ENCODE results near the gene POM121L2. TPM values are rescaled to one million over a fixed set of nuclear protein-coding genes. Genes with fewer than 3 reads are reported as not detected.

POM121L2 gene
- total RNA-seq, 1 experiment from 2014 or later, result not detected

DNA sequence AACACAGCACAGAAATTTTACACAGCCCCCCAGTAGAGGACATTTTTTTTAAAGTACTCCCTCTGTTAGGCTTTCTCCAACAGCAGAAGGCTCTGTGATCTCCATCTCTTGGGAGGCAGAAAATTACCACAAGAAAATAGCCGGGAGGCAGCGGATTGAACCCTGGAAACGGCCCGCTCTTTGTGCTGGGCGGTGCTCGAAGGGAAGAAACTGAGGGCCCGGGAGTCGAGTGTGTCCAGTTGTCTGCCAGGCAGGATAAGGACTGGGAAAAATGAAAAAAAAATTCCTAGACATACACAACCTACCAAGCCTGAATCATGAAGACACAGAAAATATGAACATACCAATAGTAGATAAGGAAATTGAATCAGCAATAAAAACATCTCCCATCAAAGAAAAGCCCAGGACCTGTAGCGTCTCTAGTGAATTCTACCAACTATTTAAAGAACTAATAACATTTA, 31.5 kb downstream of the POM121L2 start:
- peak overlapping the region; percentile 61; the same call in 1 of the 2 replicates for H3K27ac ChIP-seq (ENCODE audit: low read depth, low read length)
- H3K4me1 ChIP-seq (ENCODE audit: control insufficient read depth in 1 of 2, insufficient read depth in 2 of 2, low read length in 2 of 2), result peaks cover 3 to 17% of the 10 kb centered on the region in 2 experiments; a peak in 3 of 4 replicates
- CTCF ChIA-PET, result interaction anchor here (1.5 kb wide), 1 partner anchor 472 kb away, joined by 4 read pairs; no protein-coding TSS in a partner anchor
- no peaks in the 10 kb centered on the region for H3K27me3 ChIP-seq (ENCODE audit: insufficient read depth, low read length)
- 0 out of 2 replicates have a peak, but pooled peaks have one; percentile 24 for TF ChIP-seq CEBPB (IDR thresholded peaks at IDR 0.05; ENCODE audit: low read depth)
- TF ChIP-seq, protein P1, sequence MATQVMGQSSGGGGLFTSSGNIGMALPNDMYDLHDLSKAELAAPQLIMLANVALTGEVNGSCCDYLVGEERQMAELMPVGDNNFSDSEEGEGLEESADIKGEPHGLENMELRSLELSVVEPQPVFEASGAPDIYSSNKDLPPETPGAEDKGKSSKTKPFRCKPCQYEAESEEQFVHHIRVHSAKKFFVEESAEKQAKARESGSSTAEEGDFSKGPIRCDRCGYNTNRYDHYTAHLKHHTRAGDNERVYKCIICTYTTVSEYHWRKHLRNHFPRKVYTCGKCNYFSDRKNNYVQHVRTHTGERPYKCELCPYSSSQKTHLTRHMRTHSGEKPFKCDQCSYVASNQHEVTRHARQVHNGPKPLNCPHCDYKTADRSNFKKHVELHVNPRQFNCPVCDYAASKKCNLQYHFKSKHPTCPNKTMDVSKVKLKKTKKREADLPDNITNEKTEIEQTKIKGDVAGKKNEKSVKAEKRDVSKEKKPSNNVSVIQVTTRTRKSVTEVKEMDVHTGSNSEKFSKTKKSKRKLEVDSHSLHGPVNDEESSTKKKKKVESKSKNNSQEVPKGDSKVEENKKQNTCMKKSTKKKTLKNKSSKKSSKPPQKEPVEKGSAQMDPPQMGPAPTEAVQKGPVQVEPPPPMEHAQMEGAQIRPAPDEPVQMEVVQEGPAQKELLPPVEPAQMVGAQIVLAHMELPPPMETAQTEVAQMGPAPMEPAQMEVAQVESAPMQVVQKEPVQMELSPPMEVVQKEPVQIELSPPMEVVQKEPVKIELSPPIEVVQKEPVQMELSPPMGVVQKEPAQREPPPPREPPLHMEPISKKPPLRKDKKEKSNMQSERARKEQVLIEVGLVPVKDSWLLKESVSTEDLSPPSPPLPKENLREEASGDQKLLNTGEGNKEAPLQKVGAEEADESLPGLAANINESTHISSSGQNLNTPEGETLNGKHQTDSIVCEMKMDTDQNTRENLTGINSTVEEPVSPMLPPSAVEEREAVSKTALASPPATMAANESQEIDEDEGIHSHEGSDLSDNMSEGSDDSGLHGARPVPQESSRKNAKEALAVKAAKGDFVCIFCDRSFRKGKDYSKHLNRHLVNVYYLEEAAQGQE (IDR thresholded peaks at IDR 0.05; ENCODE audit: low read depth), result no peak
- H3K79me2 ChIP-seq (ENCODE audit: insufficient read depth, low read length), result no peaks in the 10 kb centered on the region
- RAD21 ChIA-PET (ENCODE audit: low non-redundant PET in 1 of 2, low total read pairs in 2 of 2, uncharacterized antibody in 2 of 2, unreplicated experiment in 2 of 2), result no interaction called here
- peak overlapping the region; percentile 43 for H3K9ac ChIP-seq (ENCODE audit: low read length)
- peak overlapping the region; percentile 87 for H2AFZ ChIP-seq (ENCODE audit: low read depth, low read length, poor library complexity, severe bottlenecking)
- no peaks in the 10 kb centered on the region for H3K9me3 ChIP-seq (ENCODE audit: control insufficient read depth in 1 of 2, insufficient read depth in 1 of 2, low read depth in 1 of 2, low read length in 2 of 2)
- H3K36me3 ChIP-seq (ENCODE audit: control insufficient read depth in 1 of 2, insufficient read depth in 2 of 2, low read length in 2 of 2), result no peaks in the 10 kb centered on the region
- H3K4me2 ChIP-seq (ENCODE audit: low read length), result peak overlapping the region; percentile 86
- intact Hi-C loops (cut with micrococcal nuclease), result loop anchor here (1.0 to 2.0 kb wide), 2 partner anchors 15 to 44 kb away; no protein-coding TSS in a partner anchor
- BruUV-seq (replicated peaks), result no TSS peak
- peak overlapping the region; percentile 40 to 54 for H3K4me3 ChIP-seq (replicated peaks in 1 of 2; ENCODE audit: low read depth in 1 of 2, low read length in 2 of 2)
- no peaks in the 10 kb centered on the region for H4K20me1 ChIP-seq (ENCODE audit: insufficient read depth)
- H3K9me2 ChIP-seq (ENCODE audit: insufficient read depth), result no peaks in the 10 kb centered on the region
- DNase-seq (ENCODE audit: low read depth, low spot score) (peak; percentile 35), ATAC-seq (peak; percentile 82)
- POLR2A ChIA-PET, result interaction anchor here (0.5 to 1.0 kb wide), 2 partner anchors 16 to 193 kb away, joined by 3 to 4 read pairs; no protein-coding TSS in a partner anchor

DNA sequence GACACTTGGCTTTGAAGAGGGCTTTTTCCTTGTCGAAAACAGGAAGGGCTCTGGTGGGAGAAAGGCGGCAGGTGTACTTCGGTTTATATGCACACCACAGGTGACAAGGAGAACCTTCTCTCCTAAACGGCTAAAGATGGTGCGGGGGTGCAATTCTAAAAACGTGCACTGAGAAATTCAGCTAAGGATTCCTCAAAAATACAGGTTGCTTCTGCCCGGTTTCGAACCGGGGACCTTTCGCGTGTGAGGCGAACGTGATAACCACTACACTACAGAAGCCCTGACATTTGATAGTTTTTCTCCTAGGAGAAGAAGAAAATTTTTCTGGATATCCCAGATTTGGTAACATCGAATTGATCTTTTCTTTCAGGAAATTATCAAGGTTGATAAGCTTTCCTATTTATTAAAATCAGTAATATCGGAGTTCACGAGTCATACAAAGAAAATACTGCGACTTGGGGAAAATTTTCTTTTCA, 32.0 kb downstream of the POM121L2 start:
- peak; percentile 81 for ATAC-seq
- H3K9me3 ChIP-seq (ENCODE audit: control insufficient read depth in 1 of 2, insufficient read depth in 1 of 2, low read depth in 1 of 2, low read length in 2 of 2), result no peaks in the 10 kb centered on the region
- ChIA-PET CTCF (no interaction called here), POLR2A (no interaction called here), RAD21 (ENCODE audit: low non-redundant PET in 1 of 2, low total read pairs in 2 of 2, uncharacterized antibody in 2 of 2, unreplicated experiment in 2 of 2) (no interaction called here)
- H3K27ac ChIP-seq (ENCODE audit: low read depth, low read length), result peak overlapping the region; percentile 61; the same call in 1 of the 2 replicates
- H3K9me2 ChIP-seq (ENCODE audit: insufficient read depth), result no peaks in the 10 kb centered on the region
- H4K20me1 ChIP-seq (ENCODE audit: insufficient read depth), result no peaks in the 10 kb centered on the region
- H3K79me2 ChIP-seq (ENCODE audit: insufficient read depth, low read length), result no peaks in the 10 kb centered on the region
- H3K4me3 ChIP-seq (replicated peaks in 1 of 2; ENCODE audit: low read depth in 1 of 2, low read length in 2 of 2), result peak overlapping the region; percentile 40 to 54
- no peaks in the 10 kb centered on the region for H3K27me3 ChIP-seq (ENCODE audit: insufficient read depth, low read length)
- BruUV-seq (replicated peaks), result no TSS peak
- H3K9ac ChIP-seq (ENCODE audit: low read length), result peak overlapping the region; percentile 43; the same call in 1 of the 2 replicates
- TF ChIP-seq EZH2phosphoT487 (IDR thresholded peaks at IDR 0.05; ENCODE audit: borderline replicate concordance) (no peak), POLR2A (IDR thresholded peaks at IDR 0.05; ENCODE audit: borderline replicate concordance, extremely low read depth, insufficient read depth, insufficient read length) (no peak), SIN3A (IDR thresholded peaks at IDR 0.05; ENCODE audit: low read depth) (no peak), EGR1 (IDR thresholded peaks at IDR 0.05; ENCODE audit: low read depth) (0 out of 2 replicates have a peak, but pooled peaks have one; percentile 10), SP1 (IDR thresholded peaks at IDR 0.05; ENCODE audit: low read depth) (no peak), CBX3 (IDR thresholded peaks at IDR 0.05; ENCODE audit: low read depth) (peak; percentile 70; the same call in 1 of the 2 replicates), EZH2 (IDR thresholded peaks at IDR 0.05) (no peak), JUND (IDR thresholded peaks at IDR 0.05) (no peak)
- TF ChIP-seq, protein P1 (IDR thresholded peaks at IDR 0.05; ENCODE audit: low read depth), result no peak
- TF ChIP-seq, protein P2, sequence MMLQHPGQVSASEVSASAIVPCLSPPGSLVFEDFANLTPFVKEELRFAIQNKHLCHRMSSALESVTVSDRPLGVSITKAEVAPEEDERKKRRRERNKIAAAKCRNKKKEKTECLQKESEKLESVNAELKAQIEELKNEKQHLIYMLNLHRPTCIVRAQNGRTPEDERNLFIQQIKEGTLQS (IDR thresholded peaks at IDR 0.05), result peak; percentile 98
- H3K4me1 ChIP-seq (ENCODE audit: control insufficient read depth in 1 of 2, insufficient read depth in 2 of 2, low read length in 2 of 2), result peaks cover 3 to 17% of the 10 kb centered on the region in 2 experiments; a peak in 3 of 4 replicates
- peak overlapping the region; percentile 86 for H3K4me2 ChIP-seq (ENCODE audit: low read length)
- H3K36me3 ChIP-seq (ENCODE audit: control insufficient read depth in 1 of 2, insufficient read depth in 2 of 2, low read length in 2 of 2), result no peaks in the 10 kb centered on the region
- H2AFZ ChIP-seq (ENCODE audit: low read depth, low read length, poor library complexity, severe bottlenecking), result peak overlapping the region; percentile 87
- DNase-seq (ENCODE audit: low read depth, low spot score), result peak; percentile 45
- intact Hi-C loops (cut with micrococcal nuclease), result loop anchor here (1.0 to 2.0 kb wide), 2 partner anchors 15 to 43 kb away; no protein-coding TSS in a partner anchor
